ENCODE results near the gene OTP.

The OTP gene

DNA sequence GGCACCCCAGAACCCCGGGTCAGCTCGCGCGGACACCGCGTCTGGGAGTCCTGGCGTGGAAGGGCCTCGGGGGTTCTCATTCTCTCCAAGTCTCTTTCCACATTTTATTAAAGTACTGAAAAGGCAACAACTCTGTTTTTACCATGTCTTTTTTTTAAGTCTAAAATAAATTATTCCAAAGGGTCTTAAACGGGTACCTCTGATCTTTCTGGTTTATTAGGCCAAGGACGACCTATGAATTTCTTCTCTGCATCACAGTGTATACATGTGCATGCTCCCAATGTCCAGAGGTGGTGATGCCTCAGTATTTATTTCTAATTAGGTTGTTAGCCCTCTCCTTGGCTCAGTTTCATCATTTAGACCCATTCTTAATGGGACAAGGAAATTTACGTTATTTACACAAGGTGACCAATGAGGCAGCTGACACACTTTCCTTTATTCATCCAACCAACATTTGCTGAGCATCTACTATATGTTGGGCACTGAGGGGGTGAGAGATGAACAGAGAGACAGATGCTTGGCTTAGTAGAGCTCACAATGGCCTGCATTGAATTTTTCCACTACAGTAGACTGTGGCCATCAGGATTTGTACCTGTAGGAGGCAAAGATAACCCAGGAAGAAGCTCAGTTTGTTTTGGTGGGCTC is 7.6 kb upstream of the OTP start:
- no peaks in the 10 kb centered on the region for H3K9me3 ChIP-seq (ENCODE audit: control insufficient read depth, low read length)
- H3K27me3 ChIP-seq (ENCODE audit: control insufficient read depth, insufficient read depth, low read length, poor library complexity, severe bottlenecking) = peaks cover 100% of the 10 kb centered on the region
- WGBS, 2 experiments = 26 to 28% methylated on average over 11 of the region's 11 CpGs
- H3K4me3 ChIP-seq (ENCODE audit: insufficient read depth, low read depth, low read length) = no peak overlapping the region
- H3K4me1 ChIP-seq (ENCODE audit: control insufficient read depth, insufficient read depth, low read length) = peaks cover 18% of the 10 kb centered on the region
- H3K27ac ChIP-seq (ENCODE audit: insufficient read depth, low read depth, low read length, poor library complexity, severe bottlenecking) = no peak overlapping the region
- H3K36me3 ChIP-seq (ENCODE audit: control insufficient read depth, insufficient read depth, low read length) = no peaks in the 10 kb centered on the region

DNA sequence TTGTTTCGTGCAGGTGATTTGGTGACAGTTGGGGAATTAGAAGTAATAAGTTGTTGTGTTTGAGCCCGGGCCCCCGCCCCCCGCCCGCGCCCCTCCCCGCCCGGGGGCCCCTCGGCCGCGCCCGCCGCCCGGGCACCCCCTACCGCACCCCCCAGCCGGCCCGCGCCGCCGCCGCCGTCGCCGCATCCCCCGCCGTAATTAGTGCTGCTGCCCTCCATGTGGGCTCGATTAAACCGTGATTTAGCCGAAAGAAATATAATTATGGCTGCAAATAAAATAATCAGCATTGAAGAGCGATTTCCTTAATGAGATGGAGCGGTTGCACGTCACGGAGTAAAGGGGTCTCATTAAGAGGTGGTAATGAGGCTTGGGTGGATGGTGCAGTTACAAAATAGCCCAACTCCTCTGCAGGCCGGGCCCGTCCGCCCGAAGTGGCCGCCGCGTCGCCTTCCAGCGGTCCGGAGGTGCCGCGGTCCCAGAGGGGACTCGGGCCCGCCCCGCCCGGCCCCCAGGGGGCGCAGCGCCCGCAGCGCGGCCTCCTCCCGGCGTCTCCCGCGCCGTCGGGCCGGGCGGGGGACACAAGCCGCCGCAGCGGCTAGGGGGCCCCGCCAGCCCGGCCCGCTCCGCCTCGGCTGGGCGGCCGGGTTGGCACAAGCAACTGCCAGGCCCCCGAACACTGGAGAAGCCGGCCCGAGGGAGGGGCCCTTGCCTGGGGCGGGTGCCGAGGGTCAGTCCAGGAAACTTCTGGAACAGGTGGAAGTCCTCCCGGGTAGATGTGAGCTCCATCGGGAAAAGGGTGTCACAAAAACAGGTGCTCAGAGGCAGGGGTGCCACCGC is 6.9 kb upstream of the OTP start:
- no peak overlapping the region for H3K4me3 ChIP-seq (ENCODE audit: insufficient read depth, low read depth, low read length)
- H3K4me1 ChIP-seq (ENCODE audit: control insufficient read depth, insufficient read depth, low read length) = peaks cover 25% of the 10 kb centered on the region
- H3K27ac ChIP-seq (ENCODE audit: insufficient read depth, low read depth, low read length, poor library complexity, severe bottlenecking) = no peak overlapping the region
- peaks cover 100% of the 10 kb centered on the region for H3K27me3 ChIP-seq (ENCODE audit: control insufficient read depth, insufficient read depth, low read length, poor library complexity, severe bottlenecking)
- WGBS, 2 experiments = 1% methylated on average over 72 to 80 of the region's 80 CpGs
- no peaks in the 10 kb centered on the region for H3K9me3 ChIP-seq (ENCODE audit: control insufficient read depth, low read length)
- no peaks in the 10 kb centered on the region for H3K36me3 ChIP-seq (ENCODE audit: control insufficient read depth, insufficient read depth, low read length)

DNA sequence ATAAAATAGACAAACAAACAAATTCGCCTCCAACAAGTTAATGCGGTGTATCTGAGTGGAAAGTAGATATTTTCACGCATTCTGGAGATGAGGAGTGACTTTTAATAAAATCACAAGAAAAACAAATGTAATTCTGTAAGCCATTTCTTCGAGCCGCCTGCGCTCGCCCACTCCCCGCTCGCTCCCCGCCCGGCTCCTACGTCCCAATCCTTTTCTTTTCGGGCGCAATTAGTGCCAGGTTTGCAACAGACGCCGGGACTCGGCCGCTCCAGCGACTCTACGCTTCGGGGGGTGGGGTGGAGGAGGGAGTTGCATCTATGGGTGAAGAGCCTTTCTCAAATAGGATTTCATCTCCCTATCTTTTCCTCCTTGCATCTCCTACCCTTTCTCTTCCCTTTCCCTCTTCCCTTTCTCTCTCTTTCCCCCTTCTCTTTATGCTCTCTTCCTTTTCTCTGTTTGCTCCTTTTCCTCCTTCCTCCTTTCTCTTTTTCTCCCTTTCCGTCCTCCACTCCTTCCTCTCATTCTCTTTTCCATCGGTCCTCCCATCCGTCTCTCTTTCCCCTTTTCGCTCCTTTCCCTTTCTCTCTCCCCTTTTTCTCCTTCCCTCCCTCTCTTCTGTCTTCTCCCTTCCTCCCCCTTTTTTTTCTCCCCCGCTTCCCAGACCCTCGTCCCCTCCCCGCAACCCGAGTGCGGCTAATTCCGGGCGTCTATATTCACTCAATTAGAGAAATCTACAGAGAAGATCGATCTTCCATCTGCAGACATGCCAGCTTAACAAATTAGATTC is 6.1 kb upstream of the OTP start:
- H3K27me3 ChIP-seq (ENCODE audit: control insufficient read depth, insufficient read depth, low read length, poor library complexity, severe bottlenecking) = peaks cover 100% of the 10 kb centered on the region
- H3K9me3 ChIP-seq (ENCODE audit: control insufficient read depth, low read length) = no peaks in the 10 kb centered on the region
- no peak overlapping the region for H3K4me3 ChIP-seq (ENCODE audit: insufficient read depth, low read depth, low read length)
- H3K27ac ChIP-seq (ENCODE audit: insufficient read depth, low read depth, low read length, poor library complexity, severe bottlenecking) = no peak overlapping the region
- peaks cover 28% of the 10 kb centered on the region for H3K4me1 ChIP-seq (ENCODE audit: control insufficient read depth, insufficient read depth, low read length)
- WGBS, 2 experiments = 1% methylated on average over 23 to 27 of the region's 33 CpGs
- no peaks in the 10 kb centered on the region for H3K36me3 ChIP-seq (ENCODE audit: control insufficient read depth, insufficient read depth, low read length)

DNA sequence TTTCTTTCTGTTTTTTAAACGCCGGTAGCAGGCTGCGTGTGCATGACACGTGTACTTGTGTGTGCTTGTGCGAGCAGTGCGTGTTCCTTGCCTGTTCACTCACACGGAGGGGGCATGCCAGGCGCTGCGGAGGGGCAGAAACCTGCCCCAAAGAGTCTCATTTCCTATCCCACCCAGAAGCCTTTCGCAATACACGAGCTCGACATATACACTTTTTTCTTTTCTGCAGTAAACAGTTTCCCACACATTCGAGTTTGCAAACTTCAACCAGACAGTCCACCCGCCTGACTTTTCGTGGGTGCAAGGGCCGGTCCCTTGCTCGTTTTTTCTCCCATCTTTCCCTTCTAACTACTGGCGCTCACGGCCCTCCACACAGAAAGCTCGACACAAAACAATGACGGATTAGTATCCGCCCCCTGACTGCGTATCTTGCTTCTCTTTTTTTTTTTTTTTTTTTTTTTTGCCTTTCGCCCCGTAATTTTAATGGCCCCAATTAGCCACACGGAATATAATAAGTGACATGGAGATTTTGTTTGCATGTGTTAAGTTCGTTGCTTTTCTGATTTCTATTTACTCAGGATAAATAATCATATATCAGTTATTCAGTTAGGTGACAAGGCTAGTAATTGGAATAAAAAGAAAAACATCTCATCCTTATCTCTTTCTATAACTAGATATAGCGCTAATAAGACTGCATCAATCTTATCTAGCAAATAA is 5.3 kb upstream of the OTP start:
- WGBS, 2 experiments = 0 to 2% methylated on average over 23 to 24 of the region's 28 CpGs
- no peak overlapping the region for H3K4me3 ChIP-seq (ENCODE audit: insufficient read depth, low read depth, low read length)
- no peak overlapping the region for H3K27ac ChIP-seq (ENCODE audit: insufficient read depth, low read depth, low read length, poor library complexity, severe bottlenecking)
- H3K9me3 ChIP-seq (ENCODE audit: control insufficient read depth, low read length) = no peaks in the 10 kb centered on the region
- peaks cover 28% of the 10 kb centered on the region for H3K4me1 ChIP-seq (ENCODE audit: control insufficient read depth, insufficient read depth, low read length)
- H3K27me3 ChIP-seq (ENCODE audit: control insufficient read depth, insufficient read depth, low read length, poor library complexity, severe bottlenecking) = peaks cover 100% of the 10 kb centered on the region
- H3K36me3 ChIP-seq (ENCODE audit: control insufficient read depth, insufficient read depth, low read length) = no peaks in the 10 kb centered on the region

DNA sequence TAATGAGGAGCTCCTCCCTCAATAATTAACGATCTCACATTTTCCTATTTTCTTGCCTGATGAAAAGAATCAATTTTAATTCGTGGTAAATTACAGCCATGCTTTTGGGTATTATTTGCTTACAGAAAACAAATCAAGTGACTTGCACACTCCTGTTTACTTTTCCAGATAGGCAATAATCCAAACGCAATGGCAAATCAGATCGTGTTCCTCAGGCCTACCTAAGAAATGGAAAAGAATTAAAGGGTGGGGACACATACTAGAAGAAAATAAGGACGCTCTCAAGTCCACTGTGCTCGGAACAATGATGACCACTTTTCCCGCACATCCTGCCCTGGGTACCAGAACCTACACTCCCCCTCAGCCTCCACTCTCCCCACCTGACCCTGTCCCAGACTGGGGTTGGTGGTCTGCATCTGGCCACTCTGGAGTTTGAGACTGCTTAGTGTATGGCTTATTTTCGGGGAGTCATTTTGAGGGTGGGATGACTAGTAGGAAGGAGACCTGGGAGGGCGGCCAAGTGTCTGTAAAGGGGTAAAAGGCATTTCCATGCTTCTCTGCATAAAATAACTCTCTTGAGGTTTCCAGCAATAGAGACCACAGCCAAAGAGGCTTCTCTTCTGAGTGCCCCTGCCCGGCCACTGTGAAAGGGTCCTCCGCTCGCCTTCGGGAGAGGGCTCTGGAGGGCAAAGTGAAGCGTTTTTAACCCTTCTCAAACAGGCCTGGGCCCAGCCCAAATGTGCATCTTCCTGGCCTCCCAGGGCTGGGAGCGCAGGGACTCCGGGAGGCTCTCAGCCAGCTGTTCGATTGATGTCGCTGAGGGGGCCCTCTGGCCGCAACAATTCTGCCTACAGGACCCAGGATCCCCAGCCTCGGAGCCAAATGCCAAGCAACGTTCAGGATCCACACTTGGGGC is 4.5 kb upstream of the OTP start:
- Histone ChIP-seq H3K9me3 (ENCODE audit: control insufficient read depth, low read length) (no peaks in the 10 kb centered on the region), H3K27me3 (ENCODE audit: control insufficient read depth, insufficient read depth, low read length, poor library complexity, severe bottlenecking) (peaks cover 100% of the 10 kb centered on the region), H3K27ac (ENCODE audit: insufficient read depth, low read depth, low read length, poor library complexity, severe bottlenecking) (no peak overlapping the region), H3K4me1 (ENCODE audit: control insufficient read depth, insufficient read depth, low read length) (peaks cover 28% of the 10 kb centered on the region), H3K36me3 (ENCODE audit: control insufficient read depth, insufficient read depth, low read length) (no peaks in the 10 kb centered on the region), H3K4me3 (ENCODE audit: insufficient read depth, low read depth, low read length) (no peak overlapping the region)
- WGBS, 2 experiments = 2 to 3% methylated on average over 19 to 21 of the region's 21 CpGs

DNA sequence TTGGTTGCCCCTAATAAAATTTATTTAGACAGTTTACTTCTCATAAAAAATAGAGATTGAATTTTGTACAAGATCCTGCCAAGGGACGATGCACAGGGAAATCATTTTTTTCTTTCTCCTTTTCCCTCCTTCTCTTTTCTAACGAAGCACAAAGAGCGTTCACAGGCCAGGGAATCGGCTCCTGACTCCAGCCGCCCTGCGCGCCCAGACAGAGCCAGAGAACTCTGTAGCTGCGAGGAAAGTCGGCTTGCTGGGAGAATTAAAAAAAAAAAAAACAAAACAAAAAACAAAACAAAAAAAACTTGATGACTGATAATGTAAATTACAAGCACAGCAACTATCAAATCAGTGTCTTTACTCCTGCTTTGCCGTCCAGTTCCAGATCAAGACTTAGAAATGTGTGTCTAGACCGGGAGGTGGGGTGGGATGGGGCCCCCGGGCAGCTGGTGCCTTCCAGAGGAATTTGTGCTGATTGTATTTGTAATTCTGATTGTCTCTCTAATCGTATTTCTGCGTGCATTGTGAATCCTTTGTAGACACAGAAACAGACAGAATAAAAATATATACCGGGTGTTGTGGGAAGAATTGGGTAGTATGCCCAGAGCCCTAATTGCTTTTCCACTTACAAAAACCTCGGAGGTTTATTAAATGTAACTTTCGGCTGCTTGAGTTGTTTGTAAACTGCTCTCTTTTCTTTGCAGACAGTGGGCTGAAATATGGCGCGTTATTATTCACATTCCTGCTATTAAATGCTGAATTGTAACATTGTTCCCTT is 3.6 kb upstream of the OTP start:
- whole genome bisulfite sequencing, 2 experiments = 6% methylated on average over 17 to 19 of the region's 19 CpGs
- H3K27ac ChIP-seq (ENCODE audit: insufficient read depth, low read depth, low read length, poor library complexity, severe bottlenecking) = no peak overlapping the region
- H3K36me3 ChIP-seq (ENCODE audit: control insufficient read depth, insufficient read depth, low read length) = no peaks in the 10 kb centered on the region
- H3K9me3 ChIP-seq (ENCODE audit: control insufficient read depth, low read length) = no peaks in the 10 kb centered on the region
- H3K4me3 ChIP-seq (ENCODE audit: insufficient read depth, low read depth, low read length) = no peak overlapping the region
- peaks cover 100% of the 10 kb centered on the region for H3K27me3 ChIP-seq (ENCODE audit: control insufficient read depth, insufficient read depth, low read length, poor library complexity, severe bottlenecking)
- H3K4me1 ChIP-seq (ENCODE audit: control insufficient read depth, insufficient read depth, low read length) = peaks cover 28% of the 10 kb centered on the region

DNA sequence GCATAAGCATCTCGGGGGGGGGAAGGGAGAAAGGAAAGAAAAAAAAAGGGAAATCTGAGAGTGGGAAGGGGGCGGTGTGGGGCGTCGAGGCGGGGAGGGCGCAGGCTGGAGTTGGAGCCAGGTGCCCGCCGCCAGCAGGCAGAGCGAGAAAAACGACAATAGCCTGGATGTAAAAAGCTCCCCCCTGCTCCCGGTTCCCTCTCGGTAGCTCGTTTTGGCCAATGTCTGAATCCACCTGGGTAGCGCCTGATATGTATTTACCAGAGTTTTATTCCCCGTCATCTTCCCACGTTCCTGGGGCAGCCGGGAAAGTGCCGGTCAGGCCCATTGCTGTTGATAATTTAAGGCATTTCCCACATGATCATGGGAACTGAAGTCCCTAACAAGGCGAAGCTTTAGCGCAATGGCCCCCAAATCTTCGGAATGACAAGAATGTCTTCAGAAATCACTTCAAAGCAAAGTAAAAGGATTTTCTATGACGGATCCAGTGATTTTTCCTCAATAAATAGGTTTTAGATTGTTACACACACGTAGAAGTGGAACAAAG is 3.0 kb upstream of the OTP start:
- H3K36me3 ChIP-seq (ENCODE audit: control insufficient read depth, insufficient read depth, low read length) = no peaks in the 10 kb centered on the region
- WGBS, 2 experiments = 1% methylated on average over 22 to 23 of the region's 23 CpGs
- H3K27me3 ChIP-seq (ENCODE audit: control insufficient read depth, insufficient read depth, low read length, poor library complexity, severe bottlenecking) = peaks cover 100% of the 10 kb centered on the region
- H3K9me3 ChIP-seq (ENCODE audit: control insufficient read depth, low read length) = no peaks in the 10 kb centered on the region
- no peak overlapping the region for H3K4me3 ChIP-seq (ENCODE audit: insufficient read depth, low read depth, low read length)
- peaks cover 31% of the 10 kb centered on the region for H3K4me1 ChIP-seq (ENCODE audit: control insufficient read depth, insufficient read depth, low read length)
- H3K27ac ChIP-seq (ENCODE audit: insufficient read depth, low read depth, low read length, poor library complexity, severe bottlenecking) = no peak overlapping the region

DNA sequence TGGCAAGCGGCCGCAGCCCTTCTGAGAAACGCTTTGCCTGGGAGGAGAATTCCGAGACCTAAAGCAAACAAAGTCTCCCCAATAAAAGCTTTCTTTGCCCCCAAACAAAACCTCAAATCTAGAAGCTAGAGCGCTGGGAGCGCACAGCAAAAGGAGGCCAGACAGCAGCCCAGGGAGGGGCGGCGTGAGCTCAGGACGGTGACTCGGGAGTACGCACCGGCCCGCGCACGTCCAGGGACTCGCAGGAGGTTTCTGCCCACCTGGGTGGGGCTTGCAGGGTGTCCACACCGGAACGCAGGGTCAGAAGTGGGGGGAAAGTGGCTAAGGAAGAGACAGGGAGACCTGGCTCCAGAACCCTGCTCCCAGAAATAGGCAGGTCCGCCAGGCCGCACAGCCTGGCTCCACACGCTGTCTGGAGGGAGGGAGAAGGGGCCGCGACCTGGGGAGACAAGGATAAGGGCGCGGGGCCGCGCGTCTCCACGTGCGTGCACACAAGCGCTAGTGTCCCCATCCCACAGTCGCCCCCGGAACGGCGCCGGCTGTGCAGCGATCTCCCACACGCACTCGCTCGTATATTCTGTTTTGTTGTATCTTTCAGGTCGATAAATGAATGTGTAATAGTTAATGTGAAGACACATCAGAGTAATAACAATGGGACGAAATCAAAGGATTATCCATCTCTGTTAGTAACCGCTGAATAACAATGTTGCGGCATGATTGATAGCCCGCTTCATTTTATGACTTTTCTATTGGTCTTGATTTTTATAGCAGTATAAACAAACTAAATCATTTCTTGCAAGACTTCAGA is 2.3 kb upstream of the OTP start:
- H3K4me1 ChIP-seq (ENCODE audit: control insufficient read depth, insufficient read depth, low read length) = peaks cover 31% of the 10 kb centered on the region

More for the DNA sequence above, 2.3 kb upstream of the OTP start:
- H3K27me3 ChIP-seq (ENCODE audit: control insufficient read depth, insufficient read depth, low read length, poor library complexity, severe bottlenecking) = peaks cover 100% of the 10 kb centered on the region
- no peak overlapping the region for H3K4me3 ChIP-seq (ENCODE audit: insufficient read depth, low read depth, low read length)
- 1% methylated on average over 44 to 45 of the region's 45 CpGs for WGBS, 2 experiments
- H3K27ac ChIP-seq (ENCODE audit: insufficient read depth, low read depth, low read length, poor library complexity, severe bottlenecking) = no peak overlapping the region
- no peaks in the 10 kb centered on the region for H3K9me3 ChIP-seq (ENCODE audit: control insufficient read depth, low read length)
- no peaks in the 10 kb centered on the region for H3K36me3 ChIP-seq (ENCODE audit: control insufficient read depth, insufficient read depth, low read length)
